HT1080 (cell line): ENCODE measurements around the gene PGP. TPM values are rescaled to one million over a fixed set of nuclear protein-coding genes. Genes with fewer than 3 reads are reported as not detected.

ENCODE experiments used
- DNase-seq: peaks from one replicate; pipeline ENCODE4 v3.0.0-alpha.2; 2015; ENCODE audit warnings: low read depth
- total RNA-seq: library from RNA; depleted of rRNA; stranded (reverse); fragments of >200 nt; shearing (Covaris generic); gene quantifications from 2 replicates; pipeline ENCODE4 v1.2.3, GENCODE V29; 2014; rRNA removed

PGP gene
- total RNA-seq, 1 experiment from 2014 or later: 50.1 TPM

GRCh38 chr16:2166263-2167067, 48.2 kb downstream of the PGP start:
- no peak for DNase-seq

DNA sequence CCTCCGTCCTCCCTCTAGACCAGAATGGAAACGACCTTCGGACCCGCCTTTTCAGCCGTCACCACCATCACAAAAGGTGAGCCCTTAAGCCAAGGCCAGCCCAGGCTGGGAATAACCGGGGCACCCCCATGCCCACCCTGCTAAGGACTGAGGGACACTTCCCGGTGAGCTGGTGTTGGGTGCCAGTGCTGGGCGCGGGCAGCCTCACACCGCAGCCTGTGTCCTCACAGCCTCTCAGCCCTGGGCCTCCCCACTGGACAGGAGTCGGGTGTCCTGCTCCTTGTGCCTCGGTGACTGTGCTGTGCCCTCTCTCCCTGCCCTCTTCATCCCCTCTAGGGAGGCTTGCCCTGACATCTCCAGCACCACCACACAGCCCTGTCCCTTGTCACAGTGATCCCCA, 48.8 kb downstream of the PGP start:
- no peak for DNase-seq

- no peak for DNase-seq
Observed at GRCh38 chr16:2163211-2163881, 51.3 kb downstream of the PGP start.

- DNase-seq: no peak
Observed at GRCh38 chr16:2162676-2163118, 51.9 kb downstream of the PGP start.

DNA sequence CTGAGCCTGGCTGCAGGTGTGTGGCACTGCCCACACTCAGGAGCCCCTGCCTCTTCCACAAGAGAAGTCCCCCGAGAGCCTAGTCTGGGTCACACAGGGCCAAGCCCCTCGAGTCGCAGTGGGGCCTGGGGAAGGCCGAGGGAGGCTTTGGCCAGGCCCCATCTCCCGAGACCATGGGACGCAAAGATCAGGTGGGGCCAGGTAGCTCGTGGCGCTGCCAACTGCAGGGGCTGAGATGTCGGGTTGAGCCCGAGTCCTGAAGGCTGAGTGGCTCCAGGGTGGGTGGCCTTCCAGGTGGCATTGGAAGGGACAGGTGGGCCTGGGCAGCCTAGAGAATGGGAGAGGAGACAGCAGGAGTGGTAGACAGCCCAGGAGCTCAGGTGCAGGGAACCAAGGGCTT, 52.7 kb downstream of the PGP start:
- DNase-seq: no peak

Other genes starting within 250 kb of the PGP start
- not detected in 2 replicates for gene RNF151, start 248.0 kb downstream of the PGP start, total RNA-seq
- 47.8 and 53.4 TPM in 2 replicates for gene TBL3, start 242.8 kb downstream of the PGP start, total RNA-seq
- 0.43 TPM in 1 of 2 replicates, not detected in the other for gene NOXO1, start 233.4 kb downstream of the PGP start, total RNA-seq
- 75.7 and 85.5 TPM in 2 replicates for gene GFER, start 230.6 kb downstream of the PGP start, total RNA-seq
- 2.4 and 2.5 TPM in 2 replicates for gene SYNGR3, start 224.9 kb downstream of the PGP start, total RNA-seq
- 46.2 and 50.4 TPM in 2 replicates for gene ZNF598, start 205.0 kb downstream of the PGP start, total RNA-seq
- 0.30 and 0.35 TPM in 2 replicates for gene NPW, start 195.1 kb downstream of the PGP start, total RNA-seq
- 118 and 158 TPM in 2 replicates for gene NHERF2, start 187.9 kb downstream of the PGP start, total RNA-seq
- 61.5 and 90.5 TPM in 2 replicates for gene NTHL1, start 167.0 kb downstream of the PGP start, total RNA-seq
- 50.2 and 59.6 TPM in 2 replicates for gene TSC2, start 166.9 kb downstream of the PGP start, total RNA-seq
- gene PKD1, start 78.9 kb downstream of the PGP start, total RNA-seq: 55.1 and 58.6 TPM in 2 replicates
- 9.5 and 13.4 TPM in 2 replicates for gene RAB26, start 66.2 kb downstream of the PGP start, total RNA-seq
- gene TRAF7, start 59.1 kb downstream of the PGP start, total RNA-seq: 122 and 138 TPM in 2 replicates
- gene CASKIN1, start 18.2 kb downstream of the PGP start, total RNA-seq: 0.10 and 1.2 TPM in 2 replicates
- gene MLST8, start 9.4 kb downstream of the PGP start, total RNA-seq: 50.0 and 69.1 TPM in 2 replicates
- gene BRICD5, start 4.0 kb downstream of the PGP start, total RNA-seq: 2.0 and 7.3 TPM in 2 replicates
- gene E4F1, start 8.8 kb upstream of the PGP start, total RNA-seq: 37.4 and 41.2 TPM in 2 replicates
- 2.1 and 3.7 TPM in 2 replicates for gene DNASE1L2, start 21.6 kb upstream of the PGP start, total RNA-seq
- gene ECI1, start 36.7 kb upstream of the PGP start, total RNA-seq: 32.5 and 40.0 TPM in 2 replicates
- 249 and 290 TPM in 2 replicates for gene RNPS1, start 53.3 kb upstream of the PGP start, total RNA-seq
- 0.13 and 0.14 TPM in 2 replicates for gene ABCA3, start 125.9 kb upstream of the PGP start, total RNA-seq
- 60.6 and 64.7 TPM in 2 replicates for gene CCNF, start 214.6 kb upstream of the PGP start, total RNA-seq
- gene TEDC2, start 245.3 kb upstream of the PGP start, total RNA-seq: 50.8 and 61.3 TPM in 2 replicates